ENCODE data around the gene HOXC9. TPM values are rescaled to one million over a fixed set of nuclear protein-coding genes. Genes with fewer than 3 reads are reported as not detected.
"Not testable (repeated sequence)": the region's sequence is repeated elsewhere in the genome, so short reads cannot be mapped to it uniquely, and the experiment has no call there.

Gene HOXC9
- total RNA-seq, 1 donor from 2014 or later, result 11.7 TPM

DNA sequence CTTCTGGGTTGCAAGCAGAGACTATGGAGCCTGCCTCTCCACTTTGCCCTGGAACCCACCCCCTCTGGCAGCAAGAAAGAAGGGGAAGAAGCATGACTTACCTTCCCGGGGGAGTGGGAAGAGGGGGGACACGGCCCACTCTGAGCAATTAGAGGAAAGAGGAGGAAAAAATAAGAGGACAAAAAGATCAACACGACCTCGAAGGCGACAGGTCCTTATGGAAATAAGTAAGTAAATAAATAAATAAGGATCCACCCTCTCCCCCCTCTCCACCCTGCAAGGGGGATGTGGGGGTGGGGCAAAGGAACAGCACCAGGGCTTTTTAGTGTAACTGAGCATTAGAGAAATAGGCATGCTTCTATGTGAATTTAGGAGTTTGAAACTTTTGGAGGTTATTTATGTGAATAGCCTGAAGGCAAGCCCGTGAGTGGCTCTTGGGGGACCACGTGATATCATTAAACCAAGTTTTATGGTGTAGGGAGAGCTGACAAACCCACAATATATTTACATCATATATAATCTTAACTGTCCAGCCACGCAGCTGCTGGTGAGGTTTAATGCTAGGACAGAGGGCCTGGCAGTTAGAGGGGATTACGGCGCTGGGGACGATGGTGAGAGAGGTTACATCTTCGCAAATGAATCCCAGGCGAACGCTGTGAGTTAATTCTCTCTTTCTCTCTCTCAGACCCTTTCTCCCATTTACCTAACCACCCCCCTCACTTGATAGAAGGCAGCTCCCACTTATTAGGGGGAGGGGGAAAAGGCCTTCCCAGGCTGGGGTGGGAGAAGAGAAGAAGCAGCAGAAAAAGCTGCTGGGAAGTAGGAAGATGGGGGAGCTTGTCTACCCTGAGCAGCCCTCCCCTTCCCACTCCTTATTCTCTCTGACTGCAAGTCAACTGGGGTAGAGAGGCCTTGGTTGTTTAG, 37.7 kb downstream of the HOXC9 start:
- no peak for DNase-seq (ENCODE audit: low read depth)

DNA sequence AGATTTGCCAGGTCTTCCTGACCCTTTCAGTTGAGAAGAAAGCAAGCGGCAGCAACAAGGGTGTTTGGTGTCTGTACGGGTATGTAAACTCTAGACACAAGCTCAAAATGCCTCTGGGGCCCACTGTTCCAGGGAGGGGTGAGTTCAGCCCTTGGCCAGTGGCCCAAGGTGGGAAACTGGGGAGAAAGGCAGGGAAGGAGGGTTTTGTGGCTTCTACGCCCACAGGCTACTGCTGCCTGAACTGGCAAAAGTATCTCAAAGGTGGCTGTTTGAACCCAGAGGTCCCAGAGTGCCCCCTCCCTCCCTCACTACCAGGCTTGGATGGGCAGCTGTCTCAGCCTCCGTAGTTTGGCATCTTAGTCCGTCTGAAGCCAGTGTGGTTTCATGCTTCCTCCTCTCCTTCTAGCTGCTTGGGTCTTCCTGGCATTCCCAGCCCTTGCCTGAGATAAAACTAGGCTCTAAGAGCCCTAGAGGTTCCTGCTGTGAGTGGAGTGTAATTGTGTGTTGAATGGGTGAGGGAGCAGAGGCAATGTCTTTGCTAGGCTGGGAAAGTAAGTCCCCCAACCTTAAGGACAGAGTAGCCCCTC, 38.4 kb downstream of the HOXC9 start:
- peak; percentile 56 for DNase-seq (ENCODE audit: low read depth)

GRCh38 chr12:54038871-54039414, 39.0 kb downstream of the HOXC9 start:
- DNase-seq (ENCODE audit: low read depth), result no peak

DNA sequence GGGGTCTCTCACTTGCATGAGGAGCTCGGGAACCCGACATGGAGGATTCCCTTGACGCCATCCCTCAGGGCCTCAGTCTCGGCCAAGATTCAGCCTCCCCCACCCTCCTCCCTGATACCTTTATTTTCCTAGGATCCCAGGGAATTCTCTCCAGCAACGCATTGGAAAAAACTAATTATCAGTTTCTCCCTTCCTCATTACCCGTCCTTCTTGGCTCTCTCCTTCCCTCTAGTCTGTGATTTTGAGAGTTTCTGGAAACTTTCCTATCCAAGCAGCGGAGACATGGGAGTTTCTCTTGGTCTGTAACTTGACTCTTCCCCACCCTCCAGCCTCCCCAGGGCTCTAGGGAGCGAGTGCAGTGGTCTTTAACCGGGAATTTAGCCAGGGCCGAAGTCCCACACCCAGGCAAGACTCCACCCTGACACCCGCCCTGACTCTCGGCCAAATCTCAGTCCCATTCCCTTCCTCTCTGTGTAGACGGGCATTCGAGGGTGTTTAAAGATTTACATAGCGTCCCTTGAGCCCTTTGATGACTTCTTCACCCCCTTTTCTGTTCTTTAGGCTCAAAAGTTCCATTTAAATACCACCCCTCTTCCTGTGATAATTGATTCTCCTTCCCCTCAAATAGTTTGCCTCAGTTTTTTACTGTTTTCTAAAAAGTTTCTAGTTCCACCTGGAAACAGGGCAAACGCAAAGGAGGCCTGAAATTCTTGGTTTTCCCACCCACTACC, 39.6 kb downstream of the HOXC9 start:
- peak; percentile 59 for DNase-seq (ENCODE audit: low read depth)

GRCh38 chr12:54040148-54040494, 40.2 kb downstream of the HOXC9 start:
- DNase-seq (ENCODE audit: low read depth), result peak; percentile 50

GRCh38 chr12:54040648-54041047, 40.7 kb downstream of the HOXC9 start:
- no peak for DNase-seq (ENCODE audit: low read depth)

- peak; percentile 13 for DNase-seq (ENCODE audit: low read depth)
Measured at GRCh38 chr12:54041097-54041690, 41.2 kb downstream of the HOXC9 start.

- not testable (repeated sequence) for DNase-seq (ENCODE audit: low read depth)
Measured at GRCh38 chr12:54042033-54042432, 42.1 kb downstream of the HOXC9 start.

- DNase-seq (ENCODE audit: low read depth), result peak; percentile 82
Measured at GRCh38 chr12:54042970-54043853, 43.3 kb downstream of the HOXC9 start.

DNA sequence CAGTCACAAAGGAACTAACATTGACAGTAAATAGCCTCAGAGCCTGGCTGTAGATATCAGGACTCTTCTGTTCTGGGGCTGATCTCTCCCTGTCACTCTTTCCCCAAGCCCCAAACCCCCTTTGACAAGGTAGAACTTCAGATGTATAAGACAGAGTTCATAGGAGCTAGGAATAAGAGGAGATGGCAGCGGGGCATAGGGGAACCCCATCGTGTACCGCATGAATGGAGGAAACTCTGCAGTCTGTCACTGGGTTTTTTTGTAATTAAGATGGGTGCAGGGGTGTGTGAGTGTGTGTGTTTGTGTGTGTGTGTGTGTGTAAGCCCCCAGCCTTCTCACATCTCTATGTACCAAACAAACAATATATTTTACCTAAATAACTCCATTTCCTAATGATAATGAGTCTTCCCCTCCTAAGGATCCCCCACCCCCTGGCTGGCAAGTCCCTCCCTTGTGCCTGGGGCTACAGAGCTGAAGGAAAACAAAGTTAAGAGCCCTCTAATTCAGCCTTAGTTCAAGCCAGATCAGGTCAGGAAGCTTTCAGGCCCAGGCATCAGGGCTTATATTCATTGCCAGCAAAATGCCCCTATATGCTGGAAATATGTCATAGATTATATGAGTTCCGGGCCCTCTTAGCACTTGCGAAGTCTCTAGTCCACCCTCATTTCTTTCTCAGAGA, 44.6 kb downstream of the HOXC9 start:
- DNase-seq (ENCODE audit: low read depth), result no peak

DNA sequence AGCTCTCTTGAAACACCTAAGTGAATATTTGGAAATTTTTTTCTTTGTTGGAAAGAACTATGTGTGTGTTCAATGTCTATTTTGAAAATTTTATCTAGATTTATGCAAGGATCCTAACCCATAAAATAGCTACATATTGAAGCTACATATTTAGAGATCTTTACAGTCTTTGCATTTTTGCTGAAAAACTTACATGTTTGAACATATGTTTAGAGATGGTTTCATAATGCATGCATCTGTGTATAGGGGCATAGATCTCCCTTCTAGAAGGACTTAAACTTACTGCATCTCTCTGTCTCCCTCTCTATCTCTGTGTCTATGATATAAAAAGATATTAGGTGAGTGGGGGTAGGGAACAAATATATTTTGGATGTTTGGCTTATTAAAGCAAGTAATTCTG, 45.4 kb downstream of the HOXC9 start:
- DNase-seq (ENCODE audit: low read depth), result no peak

GRCh38 chr12:54045868-54046521, 46.0 kb downstream of the HOXC9 start:
- DNase-seq (ENCODE audit: low read depth), result no peak

GRCh38 chr12:54046809-54047159, 46.8 kb downstream of the HOXC9 start:
- no peak for DNase-seq (ENCODE audit: low read depth)

GRCh38 chr12:54047160-54047963, 47.4 kb downstream of the HOXC9 start:
- DNase-seq (ENCODE audit: low read depth), result no peak

- DNase-seq (ENCODE audit: low read depth), result no peak
Measured at GRCh38 chr12:54047964-54048303, 48.0 kb downstream of the HOXC9 start.

- DNase-seq (ENCODE audit: low read depth), result no peak
Measured at GRCh38 chr12:54048406-54049093, 48.6 kb downstream of the HOXC9 start.

GRCh38 chr12:54049108-54049507, 49.1 kb downstream of the HOXC9 start:
- DNase-seq (ENCODE audit: low read depth), result no peak

GRCh38 chr12:54050482-54050810, 50.5 kb downstream of the HOXC9 start:
- DNase-seq (ENCODE audit: low read depth), result no peak

Measured in myocyte (in vitro differentiated cells).